ENCODE data around the gene KRT74.

Gene KRT74

DNA sequence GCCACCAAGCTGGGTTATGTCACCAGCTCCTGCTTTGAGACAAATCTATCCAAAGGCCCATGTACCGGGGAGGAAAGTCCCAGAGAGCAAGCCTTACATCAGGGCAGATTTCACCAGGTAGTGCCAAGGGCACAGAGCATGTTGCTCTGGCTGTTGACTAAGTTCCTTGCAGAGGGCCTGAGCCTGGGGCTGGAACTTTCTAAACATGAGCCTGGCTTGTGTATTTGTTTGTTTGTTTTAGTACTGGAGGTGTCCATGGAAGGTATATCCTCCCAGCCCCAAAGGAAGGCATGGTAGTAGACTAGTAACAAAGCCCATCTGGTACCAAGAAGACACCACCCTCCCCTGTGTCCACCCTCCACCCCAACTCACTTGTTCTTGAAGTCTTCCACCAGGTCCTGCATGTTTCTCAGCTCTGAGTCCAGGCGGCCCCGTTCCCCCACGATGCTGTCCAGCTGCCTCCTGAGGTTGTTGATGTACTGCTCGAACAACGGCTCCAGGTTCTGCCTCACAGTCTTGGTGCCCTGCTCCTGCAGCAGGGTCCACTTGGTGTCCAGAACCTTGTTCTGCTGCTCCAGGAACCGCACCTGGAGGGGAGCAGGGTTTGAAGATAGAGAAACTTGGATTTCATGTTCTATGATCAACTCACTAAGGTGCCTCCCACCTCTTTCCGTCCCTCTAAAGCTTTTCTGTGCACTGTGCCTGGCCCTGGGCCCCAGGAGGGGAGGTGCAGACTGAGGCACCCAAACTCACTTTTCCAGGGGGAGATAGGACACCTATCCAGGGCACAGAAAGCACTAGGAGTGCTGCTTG is 54.9 kb downstream of the KRT74 start:
- no peak for DNase-seq

DNA sequence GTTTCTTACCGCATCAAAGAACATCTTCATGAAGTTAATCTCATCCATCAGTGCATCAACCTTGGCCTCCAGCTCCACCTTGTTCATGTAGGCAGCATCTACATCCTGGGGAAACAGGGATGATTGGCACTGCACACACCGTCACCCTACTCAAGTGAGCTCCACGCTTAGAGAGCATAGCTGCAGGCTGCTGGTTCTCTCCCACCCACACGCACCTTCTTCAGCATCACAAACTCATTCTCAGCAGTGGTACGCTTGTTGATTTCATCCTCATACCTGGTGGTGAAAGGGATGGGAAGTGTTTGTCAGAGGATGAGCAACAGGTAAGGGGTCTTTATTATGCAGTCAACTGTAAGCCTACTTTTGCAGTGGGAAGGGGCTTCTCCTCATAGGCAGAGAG is 55.8 kb downstream of the KRT74 start:
- DNase-seq, result no peak

DNA sequence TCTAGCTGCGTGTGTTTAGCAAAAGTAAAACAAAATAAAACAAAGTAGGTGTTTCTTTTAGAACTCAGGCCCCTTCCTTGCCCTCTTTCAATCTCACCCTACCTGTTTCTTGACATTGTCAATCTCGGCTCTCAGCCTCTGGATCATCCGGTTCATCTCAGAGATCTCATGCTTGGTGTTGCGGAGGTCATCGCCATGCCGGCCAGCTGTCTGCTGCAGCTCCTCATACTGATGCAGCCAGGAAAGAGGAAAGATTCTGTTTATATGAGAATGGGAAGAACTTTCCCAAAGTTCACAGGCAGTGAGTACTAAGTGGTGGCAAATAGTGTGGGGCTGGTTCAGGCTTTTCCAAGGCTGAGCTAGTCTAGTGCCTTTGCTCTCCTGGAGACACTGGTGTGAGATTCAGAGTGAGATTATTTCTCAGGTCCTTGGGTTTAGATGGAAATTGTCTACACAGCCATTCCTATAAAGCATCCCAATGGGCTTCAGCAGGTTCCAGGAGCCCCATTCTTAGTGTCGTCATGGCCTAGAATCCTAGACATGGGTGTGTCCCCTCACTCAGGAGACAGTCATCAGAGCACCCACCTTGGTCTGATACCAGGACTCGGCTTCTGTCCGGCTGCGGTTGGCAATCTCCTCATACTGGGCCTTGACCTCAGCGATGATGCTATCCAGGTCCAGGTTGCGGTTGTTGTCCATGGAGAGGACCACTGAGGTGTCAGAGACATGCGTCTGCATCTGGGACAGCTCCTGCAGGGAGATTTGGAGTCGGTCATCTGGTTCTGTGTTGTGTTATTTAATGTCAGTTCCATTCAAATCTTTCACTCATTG is 56.4 kb downstream of the KRT74 start:
- DNase-seq, result no peak

DNA sequence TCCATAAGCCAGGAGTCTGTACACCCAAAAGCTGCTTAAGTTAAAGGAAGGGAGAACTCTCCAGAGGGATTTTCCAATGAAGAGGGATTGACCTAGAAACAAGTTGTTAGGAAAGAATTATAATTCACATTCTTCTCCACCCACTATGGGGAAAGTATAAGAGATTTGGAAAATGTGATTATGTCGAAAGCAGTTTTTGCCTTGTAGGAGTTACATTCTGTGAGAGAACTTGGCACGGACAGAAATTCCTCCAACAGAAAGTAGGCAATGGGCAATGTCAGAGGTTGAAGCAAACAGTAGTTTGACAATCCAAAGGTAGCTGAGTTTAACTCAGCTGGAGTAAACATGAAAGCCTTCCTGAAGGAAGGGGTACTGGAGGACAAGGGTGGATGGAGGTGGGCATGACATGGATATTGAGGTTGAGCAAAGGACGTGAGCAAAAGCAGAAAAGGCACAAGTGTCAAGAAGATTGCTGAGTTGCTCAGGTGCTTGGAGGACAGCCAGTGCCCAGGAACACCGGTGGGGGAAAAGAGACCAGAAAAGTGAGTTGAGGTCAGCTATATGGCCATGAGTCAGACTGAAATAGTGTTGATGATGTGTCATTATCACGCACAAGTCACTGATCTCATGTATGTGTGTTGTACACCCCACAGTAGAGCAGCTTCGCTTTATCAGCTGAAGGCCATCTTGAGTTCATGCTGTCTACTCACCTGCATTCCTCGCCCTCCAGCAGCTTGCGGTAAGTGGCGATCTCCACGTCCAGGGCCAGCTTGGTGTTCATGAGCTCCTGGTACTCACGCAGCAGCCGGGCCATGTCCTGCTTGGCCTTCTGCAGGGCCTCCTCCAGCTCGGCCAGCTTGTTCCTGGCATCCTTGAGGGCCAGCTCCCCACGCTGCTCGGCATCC is 57.5 kb downstream of the KRT74 start:
- no peak for DNase-seq
